Thyroid gland (tissue), 4 donors: Measurements from ENCODE around the gene PHF11.

Source experiments
- POLR2A ChIP-seq, 2 donors: fragments of 450-650 bp; IDR thresholded peaks; one replicate each; pipeline ENCODE4 v1.6.1; 2017; ENCODE audit warnings: antibody characterized with exemption in 2 of 2, mild to moderate bottlenecking in 2 of 2, moderate library complexity in 1 of 2
- TF ChIP-seq, protein P1 (sequence below), 6 experiments: fragments of 200-600 bp in 3 of 6; fragments of 450-650 bp in 3 of 6; sonication (generic) in 3 of 6; IDR thresholded peaks; one replicate each; pipeline ENCODE4 v1.5.1; 2016 to 2019; ENCODE audit warnings: antibody characterized with exemption in 6 of 6, mild to moderate bottlenecking in 2 of 6, inconsistent platforms in 1 of 6, moderate library complexity in 1 of 6

DNA sequence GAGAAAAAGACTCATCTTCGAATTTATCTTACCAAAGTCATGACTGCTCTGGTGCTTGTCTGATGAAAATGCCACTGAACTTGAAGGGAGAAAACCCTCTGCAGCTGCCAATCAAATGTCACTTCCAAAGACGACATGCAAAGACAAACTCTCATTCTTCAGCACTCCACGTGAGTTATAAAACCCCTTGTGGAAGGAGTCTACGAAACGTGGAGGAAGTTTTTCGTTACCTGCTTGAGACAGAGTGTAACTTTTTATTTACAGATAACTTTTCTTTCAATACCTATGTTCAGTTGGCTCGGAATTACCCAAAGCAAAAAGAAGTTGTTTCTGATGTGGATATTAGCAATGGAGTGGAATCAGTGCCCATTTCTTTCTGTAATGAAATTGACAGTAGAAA, 19.2 kb upstream of the PHF11 start:
- no peak for TF ChIP-seq POLR2A (IDR thresholded peaks at IDR 0.05)
- TF ChIP-seq, protein P1, sequence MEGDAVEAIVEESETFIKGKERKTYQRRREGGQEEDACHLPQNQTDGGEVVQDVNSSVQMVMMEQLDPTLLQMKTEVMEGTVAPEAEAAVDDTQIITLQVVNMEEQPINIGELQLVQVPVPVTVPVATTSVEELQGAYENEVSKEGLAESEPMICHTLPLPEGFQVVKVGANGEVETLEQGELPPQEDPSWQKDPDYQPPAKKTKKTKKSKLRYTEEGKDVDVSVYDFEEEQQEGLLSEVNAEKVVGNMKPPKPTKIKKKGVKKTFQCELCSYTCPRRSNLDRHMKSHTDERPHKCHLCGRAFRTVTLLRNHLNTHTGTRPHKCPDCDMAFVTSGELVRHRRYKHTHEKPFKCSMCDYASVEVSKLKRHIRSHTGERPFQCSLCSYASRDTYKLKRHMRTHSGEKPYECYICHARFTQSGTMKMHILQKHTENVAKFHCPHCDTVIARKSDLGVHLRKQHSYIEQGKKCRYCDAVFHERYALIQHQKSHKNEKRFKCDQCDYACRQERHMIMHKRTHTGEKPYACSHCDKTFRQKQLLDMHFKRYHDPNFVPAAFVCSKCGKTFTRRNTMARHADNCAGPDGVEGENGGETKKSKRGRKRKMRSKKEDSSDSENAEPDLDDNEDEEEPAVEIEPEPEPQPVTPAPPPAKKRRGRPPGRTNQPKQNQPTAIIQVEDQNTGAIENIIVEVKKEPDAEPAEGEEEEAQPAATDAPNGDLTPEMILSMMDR (IDR thresholded peaks at IDR 0.05), result no peak
